Anterior cingulate cortex (tissue), 58 donors: ENCODE measurements around the gene AKAP9.
"Not testable (repeated sequence)": the region's sequence is repeated elsewhere in the genome, so short reads cannot be mapped to it uniquely, and the experiment has no call there.

Experiments used
- DNase-seq, 58 donors: peaks; one replicate each; lab custom pipeline; 2025; lab: John Stamatoyannopoulos, UW

Gene AKAP9

DNA sequence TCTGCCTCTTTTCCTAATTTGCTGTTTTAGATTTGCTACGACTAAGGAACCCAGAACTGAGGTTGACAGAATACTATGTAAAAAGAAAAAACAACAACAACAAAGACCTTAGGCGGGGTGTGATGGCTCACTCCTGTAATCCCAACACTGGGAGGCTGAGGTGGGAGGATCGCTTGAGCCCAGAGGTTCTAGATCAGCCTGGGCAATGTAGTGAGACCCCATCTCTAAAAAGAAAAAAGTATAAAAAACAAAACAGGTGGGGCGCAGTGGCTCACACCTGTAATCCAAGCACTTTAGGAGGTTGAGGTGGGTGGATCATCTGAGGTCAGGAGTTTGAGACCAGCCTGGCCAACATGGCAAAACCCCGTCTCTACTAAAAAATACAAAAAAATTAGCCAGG, 4.3 kb downstream of the AKAP9 start:
- DNase-seq = not testable (repeated sequence)

DNA sequence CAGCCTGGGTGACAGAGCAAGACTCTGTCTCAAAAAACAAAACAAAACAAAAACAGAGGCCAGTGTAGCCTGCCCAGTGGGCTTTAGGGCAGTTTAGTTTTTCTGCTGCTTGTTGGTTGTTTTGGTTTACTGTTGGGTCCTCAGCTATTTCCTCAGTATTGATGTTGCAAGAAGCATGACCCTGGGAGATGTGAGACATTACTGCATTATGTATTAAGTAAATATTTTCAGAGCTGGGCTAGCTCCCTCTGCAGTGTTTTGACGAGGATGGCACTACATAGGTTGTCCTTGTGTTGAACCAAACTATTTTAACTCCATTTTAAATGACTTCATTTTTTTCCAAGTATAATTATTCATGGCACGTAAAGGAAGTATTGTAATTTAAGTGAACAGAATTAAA, 4.8 kb downstream of the AKAP9 start:
- DNase-seq = no peak

DNA sequence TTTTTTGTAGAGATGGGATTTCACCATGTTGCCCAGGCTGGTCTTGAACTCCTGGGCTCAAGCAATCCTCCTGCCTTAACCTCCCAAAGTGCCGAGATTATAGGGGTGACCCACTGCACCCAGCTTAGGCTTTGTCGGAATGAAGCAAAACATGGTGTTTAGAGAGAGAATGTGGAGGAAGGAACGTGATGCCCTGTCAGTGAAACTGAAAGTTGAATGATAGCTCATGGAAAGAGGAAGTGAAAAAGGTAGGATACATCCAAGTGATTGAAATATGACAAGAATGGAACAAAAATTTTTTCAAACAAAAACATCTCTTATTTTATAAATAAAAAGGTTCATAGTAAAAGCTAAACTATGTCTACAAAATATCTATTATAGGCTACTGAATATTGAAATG, 5.9 kb downstream of the AKAP9 start:
- no peak for DNase-seq

DNA sequence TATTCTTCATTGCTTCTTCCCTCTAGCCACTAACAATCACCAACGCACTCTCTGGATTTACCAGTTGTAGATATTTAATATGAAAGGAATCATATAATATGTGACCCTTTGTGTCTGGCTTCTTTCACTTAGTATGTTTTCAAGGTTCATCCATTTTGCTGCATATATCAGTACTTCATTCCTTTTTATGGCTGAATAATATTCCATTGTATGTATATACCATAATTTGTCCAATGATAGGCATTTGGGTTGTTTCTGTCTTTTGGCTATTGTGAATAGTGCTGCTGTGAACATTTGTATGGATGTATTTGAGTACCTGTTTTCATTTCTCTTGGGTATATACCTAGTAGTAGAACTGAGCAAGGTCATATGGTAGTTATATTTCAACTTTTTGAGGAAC, 7.3 kb downstream of the AKAP9 start:
- no peak for DNase-seq

DNA sequence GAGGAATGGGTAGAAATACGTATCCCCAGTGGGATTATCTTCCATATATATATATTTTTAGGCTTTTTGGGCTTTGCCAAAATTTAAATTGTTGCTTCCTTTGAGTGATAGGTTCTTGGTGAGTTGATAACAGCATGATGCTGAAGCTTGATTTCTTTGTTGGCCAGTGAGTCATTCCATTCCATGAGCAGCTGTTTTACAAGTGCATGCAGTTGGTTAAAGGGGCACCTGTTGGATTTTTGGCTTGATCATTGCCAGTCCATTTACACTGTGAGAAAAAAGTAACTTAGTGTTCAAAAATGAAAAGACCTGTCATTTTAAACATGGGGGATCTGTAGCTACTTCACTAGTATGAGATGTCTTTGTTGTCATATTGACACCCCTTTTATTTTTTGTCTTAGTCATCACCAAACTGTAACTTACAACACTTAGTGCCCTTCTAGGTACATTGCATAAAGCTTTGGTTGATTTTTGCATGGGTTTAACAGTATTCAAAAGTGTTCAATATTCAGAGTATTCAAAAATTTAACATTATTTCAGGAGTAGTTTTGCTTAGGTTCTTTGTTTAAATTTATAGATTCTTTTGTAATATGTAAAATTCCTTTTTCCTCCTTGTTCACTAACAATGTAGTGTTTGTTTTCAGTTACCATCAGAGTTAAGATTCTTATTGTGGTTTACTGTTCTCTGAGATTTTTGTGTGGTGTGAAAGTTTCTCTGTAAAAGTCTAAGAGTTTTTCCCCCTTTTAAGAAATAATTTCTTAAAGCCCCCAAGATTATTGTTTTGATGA, 8.8 kb downstream of the AKAP9 start:
- no peak for DNase-seq

DNA sequence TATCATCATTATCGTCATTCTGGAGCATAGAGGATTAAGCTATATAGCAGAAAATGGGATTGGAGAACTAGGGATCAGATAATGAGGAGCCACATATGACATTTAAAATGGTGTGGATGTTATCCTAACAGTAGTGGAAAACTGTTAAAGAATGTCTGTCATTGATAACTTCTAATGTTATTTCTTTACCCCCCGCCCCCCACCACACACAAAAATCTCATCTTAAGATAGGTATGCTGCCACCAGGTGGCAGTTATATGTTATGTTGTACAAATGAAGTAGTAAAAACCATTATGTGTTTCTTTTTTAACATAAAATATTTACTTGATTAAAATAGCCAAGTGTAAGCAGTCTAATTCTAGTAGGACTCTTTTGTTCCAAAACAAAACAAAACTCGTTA, 13.0 kb downstream of the AKAP9 start:
- no peak for DNase-seq

DNA sequence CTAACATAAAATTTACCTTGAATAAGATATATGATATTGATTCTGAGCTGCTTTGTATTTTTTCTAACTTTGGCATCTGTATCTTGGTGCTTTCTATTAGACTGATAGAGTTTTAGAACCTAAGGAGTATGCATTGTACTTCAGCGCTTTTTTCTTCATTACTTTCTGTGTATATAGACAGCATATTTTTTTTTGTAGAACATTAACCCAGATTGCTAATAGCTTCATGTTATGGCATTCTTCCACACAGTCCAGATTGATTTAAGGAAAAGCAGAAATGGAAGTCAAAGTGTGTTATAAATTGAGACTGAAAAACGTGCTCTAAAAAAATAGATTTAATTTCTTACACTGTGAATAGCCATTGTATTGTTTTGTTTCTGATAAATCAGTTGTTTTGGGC, 15.8 kb downstream of the AKAP9 start:
- DNase-seq = not testable (repeated sequence)

DNA sequence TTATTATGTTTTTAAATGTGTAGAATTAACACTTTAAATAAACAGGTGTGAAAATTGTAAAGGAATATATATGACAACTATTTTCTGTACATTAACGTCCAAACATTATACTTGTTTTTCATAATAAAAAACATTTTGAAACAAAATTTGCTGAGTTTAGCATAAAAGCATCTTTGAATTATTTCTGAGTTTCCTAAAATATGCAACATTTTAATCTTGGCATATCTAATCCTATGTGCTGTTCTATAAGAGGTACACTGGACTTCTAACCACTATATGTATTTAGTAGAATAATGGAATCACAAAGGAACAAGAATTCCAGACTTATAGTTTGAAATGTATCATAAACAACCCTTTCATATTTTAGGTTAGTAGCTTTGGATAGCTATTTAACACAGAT, 16.6 kb downstream of the AKAP9 start:
- DNase-seq = no peak

DNA sequence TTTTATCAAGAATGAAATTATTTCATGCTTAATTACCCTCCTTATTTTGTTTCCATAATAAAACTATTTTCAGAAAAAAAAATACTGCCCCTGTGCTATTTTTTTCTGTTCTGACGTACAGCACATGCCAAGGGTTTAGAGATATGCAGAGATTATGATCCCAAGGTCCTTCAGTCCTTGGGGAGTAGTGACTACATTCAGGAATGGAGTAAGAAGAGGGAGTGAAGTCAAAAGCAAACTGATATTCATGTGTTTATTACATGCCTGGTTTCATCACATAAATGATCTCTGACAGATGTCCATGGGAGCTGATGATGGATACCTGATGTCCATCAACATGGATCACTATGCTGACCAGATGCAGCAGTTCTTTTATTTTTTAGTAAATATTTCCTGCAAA, 17.2 kb downstream of the AKAP9 start:
- no peak for DNase-seq

DNA sequence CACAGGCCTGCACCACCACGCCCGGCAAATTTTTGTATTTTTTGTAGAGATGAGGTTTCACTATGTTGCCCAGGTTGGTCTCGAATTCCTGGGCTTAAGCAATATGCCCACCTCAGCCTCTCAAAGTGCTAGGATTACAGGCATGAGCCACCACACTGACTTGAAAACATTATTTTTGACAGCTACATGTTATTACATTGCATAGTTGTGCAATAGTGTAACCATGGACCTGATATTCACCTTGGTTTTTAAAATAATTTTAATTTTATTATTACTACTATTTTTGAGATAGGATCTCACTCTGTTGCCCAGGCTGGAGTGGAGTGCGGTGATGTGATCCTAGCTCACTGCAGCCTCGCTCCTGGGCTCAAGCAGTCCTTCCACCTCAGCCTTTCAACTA, 18.4 kb downstream of the AKAP9 start:
- DNase-seq = no peak

DNA sequence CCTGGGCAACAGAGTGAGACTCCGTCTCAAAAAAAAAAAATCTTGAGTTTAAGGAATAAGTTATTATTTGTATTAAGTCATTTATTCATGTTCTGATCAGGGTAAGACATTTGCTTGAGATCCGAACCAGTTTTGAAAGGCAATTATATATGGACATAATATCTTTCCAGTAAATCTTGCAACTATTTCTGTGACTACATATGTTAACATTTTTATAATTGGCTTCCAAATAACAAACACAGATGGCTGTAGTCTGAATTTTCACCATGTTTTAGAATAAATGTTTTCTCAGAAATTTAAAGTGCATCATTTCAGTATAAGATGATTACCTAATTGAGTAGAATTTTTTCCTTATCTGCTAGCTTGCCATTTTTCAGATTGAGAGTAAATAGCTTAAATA, 21.2 kb downstream of the AKAP9 start:
- no peak for DNase-seq

DNA sequence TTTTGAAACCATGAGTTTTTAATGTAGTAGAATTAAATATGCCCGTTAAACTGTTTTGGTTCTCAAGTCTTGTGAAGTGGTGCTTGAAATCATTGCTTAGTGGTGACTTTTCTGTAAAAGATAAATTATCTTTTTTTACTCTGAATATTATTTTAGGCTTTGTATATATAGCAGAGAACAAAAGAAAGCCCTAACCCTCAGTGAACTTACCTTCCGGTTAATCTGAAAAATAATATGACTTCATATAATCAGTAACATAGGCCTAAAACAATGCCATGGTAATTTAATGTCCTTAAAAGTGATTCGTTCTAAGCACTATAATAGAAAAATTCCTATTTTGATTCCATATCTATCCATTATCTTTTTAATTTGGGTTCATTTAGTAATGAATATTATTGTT, 21.8 kb downstream of the AKAP9 start:
- DNase-seq = no peak

DNA sequence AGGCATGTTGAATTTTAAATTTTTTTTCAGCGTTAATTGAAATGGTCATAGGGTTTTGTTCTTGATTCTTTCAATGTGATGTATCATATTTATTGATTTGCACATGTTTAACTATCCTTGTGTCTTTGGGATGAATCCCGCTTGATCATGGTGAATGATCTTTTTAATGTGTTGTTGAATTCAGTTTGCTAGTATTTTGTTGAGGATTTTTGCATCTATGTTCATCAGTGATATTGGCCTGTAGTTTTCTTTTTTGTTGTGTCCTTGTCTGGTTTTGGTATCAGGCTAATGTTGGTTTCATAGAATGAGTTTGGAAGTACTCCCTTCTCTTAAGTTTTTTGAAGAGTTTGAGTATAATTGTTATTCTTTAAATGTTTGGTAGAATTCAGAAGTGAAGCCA, 26.9 kb downstream of the AKAP9 start:
- DNase-seq = not testable (repeated sequence)

DNA sequence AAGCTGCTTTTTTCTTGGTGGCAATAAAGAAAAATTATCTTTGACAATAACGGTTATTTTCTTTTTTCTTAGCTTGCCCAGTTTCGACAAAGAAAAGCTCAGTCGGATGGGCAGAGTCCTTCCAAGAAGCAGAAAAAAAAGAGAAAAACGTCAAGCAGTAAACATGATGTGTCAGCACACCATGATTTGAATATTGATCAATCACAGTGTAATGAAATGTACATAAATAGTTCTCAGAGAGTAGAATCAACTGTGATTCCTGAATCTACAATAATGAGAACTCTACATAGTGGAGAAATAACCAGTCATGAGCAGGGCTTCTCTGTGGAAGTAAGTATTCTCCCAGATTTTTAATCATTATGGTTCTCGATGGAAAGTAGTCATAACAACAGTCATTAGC, 33.0 kb downstream of the AKAP9 start:
- DNase-seq = peak in 1 of 58 donors; percentile 15

DNA sequence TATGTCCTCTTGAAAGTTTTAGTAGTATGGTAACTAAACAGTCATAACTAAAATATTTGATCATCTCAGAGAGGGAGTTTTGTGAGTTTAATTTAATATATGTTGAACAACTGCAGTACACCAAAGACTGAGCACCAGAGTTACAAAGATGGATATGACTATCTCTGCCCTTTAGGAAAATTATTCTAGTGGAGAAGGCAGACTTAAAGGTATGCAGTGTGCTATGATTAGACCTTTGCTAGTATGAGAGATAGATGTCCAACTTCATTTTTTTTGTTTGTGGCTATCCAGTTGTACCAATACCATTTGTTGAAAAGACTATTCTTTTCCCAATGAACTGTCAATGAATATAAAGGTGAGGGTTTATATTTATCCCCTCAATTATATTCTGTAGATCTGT, 33.4 kb downstream of the AKAP9 start:
- DNase-seq = no peak

DNA sequence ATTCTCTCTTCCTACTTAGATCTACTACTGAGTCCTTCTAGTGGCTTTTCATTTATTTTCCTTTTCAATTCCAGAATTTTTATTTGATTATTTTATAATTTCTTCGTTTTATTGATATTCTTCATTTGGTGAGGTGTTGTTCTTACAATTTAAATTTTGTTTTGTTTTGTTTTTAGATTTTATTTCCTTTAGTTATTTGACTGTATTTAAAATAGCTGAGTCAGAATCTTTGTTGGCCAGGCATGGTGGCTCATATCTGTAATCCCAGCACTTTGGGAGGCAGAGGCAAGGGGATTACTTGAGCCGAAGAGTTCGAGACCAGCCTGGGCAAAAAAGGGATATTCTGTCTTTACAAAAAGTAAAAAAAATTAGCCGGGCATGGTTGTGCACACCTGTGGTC, 36.1 kb downstream of the AKAP9 start:
- DNase-seq = no peak

DNA sequence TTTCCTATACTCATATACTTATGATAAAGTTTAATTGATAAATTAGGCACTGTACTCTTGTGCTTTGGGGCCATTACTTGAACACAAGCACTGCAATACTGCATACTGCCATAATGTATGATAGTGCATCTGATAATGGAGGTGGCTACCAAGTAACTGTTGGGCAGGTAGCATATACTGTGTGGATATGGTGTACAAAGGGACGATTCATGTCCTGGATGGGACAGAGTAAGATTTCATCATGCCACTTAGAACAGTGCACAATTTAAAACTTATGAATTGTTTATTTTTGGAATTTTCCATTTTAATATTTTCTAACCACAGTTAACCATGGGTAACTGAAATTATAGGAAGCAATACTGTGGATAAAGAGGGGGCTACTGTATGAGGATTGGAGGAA, 38.9 kb downstream of the AKAP9 start:
- DNase-seq = no peak

DNA sequence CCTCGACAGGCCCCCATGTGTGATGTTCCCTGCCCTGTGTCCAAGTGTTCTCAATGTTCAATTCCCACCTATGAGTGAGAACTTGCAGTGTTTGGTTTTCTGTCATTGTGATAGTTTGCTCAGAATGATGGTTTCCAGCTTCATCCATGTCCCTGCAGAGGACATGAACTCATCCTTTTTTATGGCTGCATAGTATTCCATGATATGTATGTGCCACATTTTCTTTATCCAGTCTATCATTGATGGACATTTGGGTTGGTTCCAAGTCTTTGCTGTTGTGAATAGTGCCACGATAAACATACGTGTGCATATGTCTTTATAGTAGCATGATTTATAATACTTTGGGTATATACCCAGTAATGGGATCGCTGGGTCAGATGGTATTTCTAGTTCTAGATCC, 41.7 kb downstream of the AKAP9 start:
- not testable (repeated sequence) for DNase-seq

DNA sequence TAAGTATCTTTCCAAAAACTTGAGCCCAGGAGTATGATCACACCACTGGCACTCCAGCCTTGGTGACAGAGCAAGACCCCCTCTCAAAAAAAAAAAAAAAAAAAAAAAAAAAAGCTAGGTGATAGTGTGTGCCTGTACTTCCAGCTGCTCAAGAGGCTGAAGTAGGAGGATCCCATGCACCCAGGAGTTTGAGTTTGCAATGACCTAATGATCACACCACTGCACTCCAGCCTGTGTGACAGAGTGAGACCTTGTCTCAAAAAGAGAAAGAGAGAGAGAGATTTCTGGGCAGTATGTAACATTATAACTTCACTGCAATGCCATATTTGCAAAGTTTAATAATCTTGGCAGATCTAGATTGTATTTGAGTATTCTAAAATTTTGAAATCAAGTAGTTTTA, 47.6 kb downstream of the AKAP9 start:
- no peak for DNase-seq

DNA sequence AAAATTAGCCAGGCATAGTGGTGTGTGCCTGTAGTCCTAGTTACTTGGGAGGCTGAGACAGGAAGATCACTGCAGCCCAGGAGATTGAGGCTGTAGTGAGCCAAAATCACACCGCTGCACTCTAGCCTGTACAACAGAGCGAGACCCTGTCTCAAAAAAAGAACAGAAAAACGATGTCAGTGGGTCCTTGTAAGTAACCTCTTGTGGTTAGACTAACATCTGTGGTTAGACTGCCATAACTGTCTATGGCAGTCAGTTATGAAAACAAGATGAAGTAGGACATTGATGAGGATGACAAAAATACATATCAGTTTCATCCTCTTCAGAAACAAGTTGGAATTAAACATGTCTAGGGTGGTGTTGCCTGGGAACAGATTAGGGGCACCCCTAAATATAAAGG, 53.3 kb downstream of the AKAP9 start:
- no peak for DNase-seq

DNA sequence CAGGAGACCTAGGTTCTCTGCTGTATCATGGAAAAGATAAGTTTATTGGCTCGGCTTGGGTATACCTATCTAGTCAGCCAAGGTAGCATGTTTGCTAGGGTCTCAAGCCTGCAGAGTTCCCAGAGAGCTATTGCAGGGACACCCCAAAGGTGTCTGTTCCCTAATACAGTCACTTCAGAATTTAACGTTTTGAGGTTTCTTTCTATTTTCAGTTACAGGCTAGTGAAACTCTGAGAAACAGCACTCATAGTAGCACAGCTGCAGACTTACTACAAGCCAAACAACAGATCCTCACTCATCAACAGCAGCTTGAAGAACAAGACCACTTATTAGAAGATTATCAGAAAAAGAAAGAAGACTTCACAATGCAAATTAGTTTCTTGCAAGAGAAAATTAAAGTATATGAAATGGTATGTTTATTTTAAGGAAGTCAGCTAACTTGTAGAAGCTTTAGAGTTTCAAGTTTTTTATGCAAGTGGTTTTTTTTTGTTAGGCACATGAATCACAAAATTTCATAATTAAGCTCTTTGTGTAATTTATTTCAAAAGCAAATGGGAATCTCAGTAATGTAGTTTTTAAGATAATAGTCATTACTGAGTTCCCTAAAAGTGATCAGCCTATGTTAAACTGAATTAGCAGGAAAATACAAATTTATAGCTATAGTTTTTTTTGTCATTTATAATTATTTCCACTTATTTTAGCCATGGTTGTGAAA, 54.9 kb downstream of the AKAP9 start:
- DNase-seq = no peak
